GM19193 (cell line): ENCODE data around the gene AKAP7.

ENCODE experiments used
- POLR2A ChIP-seq: IDR thresholded peaks from 4 replicates; pipeline ENCODE4 v1.6.1; 2011; ENCODE audit not compliant: insufficient read depth, insufficient read length; ENCODE audit errors: extremely low read depth

Gene AKAP7

DNA sequence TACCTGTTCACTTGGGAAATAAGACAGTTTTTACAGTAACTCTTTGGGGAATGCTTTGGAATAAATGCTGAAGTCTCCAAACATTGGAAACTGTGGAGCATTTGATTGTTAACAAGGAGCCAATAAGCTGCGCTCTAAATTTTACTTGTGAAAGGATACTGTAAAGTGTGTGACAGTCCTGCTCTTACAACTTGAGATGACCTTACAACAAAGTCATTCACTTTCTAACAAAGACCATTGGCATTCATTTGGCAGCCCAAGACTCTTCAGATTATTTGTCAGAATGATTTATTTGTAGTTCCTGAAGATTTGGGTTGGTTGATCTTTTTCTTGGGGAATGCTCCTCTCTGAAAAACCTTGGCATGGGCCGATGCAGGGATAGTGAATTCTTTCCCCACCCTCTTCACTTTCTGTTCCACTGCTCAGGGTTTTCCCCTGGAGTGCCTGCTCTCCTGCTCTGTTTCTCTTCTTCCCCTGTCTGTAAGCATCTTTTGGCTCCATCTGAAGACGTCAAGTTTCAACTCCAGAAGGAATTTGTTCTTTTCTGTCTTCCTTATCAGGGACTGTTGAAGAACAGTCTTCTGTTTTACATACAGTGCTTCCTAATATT, 116.4 kb downstream of the AKAP7 start:
- TF ChIP-seq POLR2A, result no peak

DNA sequence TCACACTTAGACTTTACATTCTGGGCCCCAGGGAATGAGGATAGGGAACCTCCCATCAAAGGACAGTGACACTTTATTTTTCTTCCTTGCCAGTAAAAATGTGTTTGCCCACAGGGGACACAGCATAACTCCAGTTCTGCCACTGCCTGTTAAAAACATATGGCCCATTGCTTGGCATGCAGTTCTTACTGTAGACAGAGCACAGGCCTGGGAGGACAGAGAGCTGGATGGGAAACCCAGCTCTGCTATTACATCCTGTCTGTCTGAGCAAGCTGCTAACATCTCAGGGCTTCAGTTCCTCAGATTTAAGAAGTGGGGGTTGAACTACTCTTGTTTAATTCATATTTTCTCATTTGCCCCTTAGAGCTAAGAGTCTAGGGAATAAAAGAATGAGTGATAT, 120.2 kb downstream of the AKAP7 start:
- no peak for TF ChIP-seq POLR2A

DNA sequence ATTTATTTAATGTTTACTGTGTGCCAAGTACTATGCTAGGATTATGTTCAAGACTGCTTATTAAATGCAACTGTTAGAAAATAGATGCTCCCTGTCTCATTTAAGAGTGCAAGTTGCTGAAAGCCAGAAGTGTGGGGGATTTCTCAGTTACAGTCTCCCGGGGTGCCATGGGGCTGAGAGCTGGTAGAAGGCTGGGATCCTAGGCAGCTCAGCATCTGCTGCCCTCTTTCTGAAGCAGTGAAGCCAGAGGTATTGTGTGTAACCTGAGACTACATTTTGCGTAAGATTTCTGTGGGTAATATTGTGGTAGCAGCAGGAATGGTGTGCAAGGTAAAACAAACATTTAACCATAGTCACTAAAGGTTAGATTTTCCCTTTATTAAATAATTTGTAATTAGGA, 120.6 kb downstream of the AKAP7 start:
- TF ChIP-seq POLR2A, result no peak

DNA sequence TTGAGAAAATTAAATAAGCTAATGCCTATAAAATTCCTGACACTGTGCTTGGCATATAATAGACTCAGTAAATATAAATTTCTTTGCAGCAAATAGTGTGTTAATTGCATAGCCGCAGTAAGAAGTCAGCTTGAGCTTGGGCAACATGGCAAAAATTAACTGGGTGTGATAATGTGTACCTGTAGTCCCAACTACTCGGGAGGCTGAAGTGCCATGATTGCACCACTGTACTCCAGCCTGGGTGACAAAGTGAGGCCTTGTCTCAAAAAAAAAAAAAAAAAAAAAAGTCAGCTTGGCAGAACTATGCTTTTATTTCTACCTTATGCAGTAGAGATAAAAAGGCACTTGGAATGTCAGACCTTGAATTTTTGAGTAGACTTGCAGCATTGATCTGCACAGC, 121.8 kb downstream of the AKAP7 start:
- no peak for TF ChIP-seq POLR2A

DNA sequence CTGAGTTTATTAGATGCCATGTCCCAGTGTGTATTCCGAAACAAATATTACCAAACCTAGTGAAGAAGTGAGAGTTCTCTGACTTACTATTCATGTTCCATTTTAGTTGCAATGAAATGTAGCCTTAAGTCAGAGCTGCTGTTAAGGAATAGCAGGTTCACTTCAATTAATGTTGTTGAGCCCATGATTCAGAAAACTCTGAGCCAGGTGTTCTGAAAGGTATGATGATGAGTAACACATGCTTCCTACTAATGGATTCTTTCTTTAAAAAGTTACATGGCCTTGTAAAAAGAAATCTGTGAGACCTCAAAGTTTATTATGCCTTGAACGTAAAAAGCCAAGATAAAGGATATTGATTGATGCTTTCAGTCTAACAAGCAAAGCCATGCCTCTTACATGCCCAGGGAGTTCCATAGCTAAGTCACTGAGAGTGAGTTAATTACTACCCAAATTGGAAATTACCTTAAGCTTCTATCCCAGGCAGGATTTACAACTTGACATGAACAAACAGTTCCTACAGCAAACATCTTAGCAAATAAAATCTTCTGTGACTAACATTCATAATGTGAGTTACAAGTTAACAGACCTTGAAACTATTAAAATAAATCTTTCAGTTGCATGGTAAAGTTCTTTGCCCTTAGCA, 122.9 kb downstream of the AKAP7 start:
- TF ChIP-seq POLR2A, result no peak

DNA sequence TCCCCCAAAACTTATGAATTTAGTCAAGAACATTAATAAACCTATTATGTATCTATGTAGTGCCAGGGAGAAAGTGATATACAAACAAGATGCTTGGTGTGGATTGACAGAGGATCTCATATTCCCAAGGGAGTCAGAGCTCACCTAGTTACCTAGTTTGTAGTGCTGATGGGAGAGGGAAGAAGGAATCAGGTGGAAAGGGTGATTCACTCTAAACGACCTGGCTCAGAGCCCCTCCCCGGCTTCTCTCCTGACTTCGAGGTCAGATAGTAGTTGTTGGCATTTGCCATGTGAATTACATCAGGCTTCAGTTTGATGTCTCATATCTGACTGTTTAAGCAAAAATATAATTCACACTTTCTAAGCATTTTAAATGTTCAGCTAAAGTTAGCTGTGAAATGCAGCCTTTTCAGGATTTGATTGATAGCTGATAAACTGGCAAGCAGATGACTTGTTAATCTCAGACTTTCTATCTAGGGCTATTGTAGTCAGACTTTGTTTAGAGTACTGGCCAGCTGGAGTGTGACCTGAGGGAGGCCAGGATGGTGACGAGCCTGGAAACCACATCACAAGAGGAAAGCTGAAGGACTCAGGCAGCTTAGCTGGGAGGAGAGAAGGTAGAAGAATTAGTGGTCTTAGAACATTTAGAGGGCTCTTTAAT, 123.7 kb downstream of the AKAP7 start:
- no peak for TF ChIP-seq POLR2A

DNA sequence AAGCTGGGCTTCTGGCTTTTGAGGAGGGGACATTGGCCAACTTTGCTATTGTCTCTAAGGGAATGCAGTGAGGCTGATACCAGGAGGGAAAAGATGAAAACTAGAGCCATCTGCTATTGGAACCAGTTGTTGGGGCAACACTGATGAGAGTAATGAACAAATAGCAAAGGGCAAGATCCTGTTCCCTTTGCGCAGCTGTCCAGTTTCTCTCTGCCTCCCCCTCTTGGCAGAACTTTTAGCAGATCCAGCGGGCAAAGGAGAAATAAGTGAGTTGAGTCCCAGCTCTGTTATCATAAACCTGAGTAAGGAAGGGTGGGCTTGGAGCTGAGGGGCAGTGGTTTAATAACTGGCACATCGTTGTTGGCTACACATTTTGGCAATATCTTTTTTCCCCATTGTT, 126.8 kb downstream of the AKAP7 start:
- no peak for TF ChIP-seq POLR2A

DNA sequence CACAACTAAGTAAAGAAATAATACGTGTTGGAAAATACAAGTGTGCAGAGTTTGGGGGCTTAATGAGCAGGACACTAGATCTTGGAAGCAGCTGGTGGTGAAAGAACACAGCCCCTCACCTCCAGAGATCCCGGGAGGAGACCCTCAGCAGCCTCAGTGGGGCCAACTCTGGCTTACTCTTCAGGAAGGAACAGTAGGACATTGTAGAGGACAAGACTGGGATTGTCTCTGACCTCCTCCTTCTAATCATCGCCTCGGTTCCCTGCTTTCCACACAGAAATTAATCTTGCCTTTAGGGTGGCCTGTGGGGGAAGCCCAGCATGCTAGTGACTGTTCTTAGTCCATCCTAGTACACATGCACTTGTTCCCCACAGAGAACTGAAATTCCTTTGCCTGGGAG, 130.7 kb downstream of the AKAP7 start:
- TF ChIP-seq POLR2A, result no peak

DNA sequence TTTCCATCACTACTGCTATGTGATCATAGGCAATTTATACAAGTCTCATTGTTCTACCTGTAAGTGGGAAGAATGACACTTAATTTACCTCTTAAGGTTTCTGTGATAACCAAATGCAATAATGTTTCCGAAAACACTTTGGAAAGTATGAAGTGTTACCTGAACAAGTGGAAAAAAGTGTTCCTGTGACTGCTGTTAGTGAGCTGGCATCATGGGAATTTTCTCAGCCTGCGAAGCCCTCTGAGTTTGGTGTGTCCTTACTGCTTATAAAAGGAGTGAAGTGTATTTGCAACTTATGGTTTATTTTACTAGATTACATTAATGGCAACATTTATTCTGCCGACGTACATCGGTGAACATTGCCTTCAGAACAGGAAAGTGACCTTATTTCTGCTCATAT, 133.0 kb downstream of the AKAP7 start:
- no peak for TF ChIP-seq POLR2A

DNA sequence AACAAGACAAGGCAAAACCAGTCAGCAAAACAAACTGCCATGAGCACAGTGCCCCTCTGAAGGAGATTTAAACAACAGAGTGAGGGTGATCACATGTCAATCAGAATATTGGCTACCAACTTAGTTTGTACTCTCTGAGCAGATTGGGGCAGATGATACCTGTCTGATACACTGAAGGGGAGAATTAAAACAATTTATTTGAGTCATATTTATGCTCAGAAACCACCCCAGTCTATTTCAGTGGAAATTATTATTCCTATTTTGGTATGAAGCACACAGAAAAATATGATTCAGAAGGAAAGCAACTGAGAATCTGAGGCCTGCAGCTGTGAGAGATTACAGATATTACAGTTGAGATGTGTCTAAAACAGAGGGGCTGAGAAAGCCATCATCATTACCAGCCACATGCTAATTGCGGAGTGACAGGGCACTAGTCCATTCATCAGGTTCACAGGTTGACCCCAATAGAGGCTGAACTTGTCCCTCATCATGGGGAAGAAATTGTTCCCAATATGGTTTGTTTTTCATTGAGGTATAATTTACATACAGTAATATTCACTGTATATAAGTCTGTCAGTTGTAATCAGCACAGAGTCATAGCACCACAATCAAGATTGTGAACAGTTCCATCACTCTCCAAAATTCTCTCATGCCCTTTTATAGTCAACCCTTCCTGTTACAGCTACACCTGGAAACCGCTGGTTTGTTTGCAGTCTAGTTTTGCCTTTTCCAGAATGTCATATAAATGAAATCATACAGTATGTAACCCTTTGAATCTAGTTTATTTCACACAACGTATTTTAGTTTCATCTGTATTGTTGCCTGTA, 134.5 kb downstream of the AKAP7 start:
- TF ChIP-seq POLR2A, result no peak

DNA sequence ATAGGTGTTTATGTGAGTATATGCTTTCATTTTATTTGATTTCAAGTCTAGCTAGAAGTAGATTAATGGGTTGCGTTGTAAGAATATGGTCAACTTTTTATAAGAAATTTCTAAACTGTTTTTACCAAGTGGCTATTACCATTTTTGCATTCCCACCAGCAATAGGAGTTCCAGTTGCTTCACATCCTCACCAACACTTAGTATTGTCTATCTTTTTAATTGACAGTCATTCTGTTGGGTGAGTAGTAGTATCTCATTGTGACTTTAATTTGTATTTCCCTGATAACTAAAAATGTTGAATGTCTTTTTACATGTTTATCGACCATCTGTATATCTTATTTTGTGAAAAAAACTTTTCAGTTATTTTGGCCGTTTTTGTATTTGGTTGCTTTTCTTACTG, 135.3 kb downstream of the AKAP7 start:
- TF ChIP-seq POLR2A, result no peak

DNA sequence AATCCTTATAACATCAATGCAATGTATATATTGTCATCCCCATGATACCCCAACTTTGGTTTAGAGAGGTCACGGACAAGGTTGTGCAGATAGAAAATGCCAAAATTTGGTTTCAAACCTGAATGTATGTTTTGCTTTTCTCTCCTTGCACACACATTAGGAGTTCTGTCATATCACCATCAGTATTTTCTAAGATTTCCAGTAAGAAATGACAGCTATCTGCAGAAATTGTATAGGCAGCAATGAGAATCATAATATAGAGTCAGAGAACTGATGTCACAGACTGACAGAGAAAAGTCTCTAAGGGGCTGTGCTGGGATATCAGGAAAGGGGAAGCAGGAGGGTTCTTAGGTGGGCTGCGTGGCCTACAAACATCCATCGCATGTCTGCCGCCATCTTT, 140.0 kb downstream of the AKAP7 start:
- TF ChIP-seq POLR2A, result no peak

DNA sequence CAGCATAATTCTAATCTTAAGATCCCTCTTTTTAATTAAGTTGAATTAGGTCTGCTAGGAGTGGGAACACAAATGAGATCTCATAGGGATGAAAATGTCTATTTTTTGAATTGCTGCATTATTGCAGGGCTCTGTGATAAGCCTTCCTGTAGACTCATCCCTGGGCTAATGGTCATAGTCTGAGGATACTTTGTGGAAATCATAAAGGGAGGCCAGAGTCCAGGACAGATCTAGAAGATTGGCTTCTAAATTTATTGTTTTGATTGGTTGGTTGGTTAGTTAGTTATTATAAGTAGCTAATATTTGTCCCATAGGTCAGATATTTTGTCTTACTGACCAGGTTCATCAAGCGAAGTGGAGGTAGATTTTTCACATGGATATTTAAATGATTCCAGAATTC, 142.3 kb downstream of the AKAP7 start:
- no peak for TF ChIP-seq POLR2A

DNA sequence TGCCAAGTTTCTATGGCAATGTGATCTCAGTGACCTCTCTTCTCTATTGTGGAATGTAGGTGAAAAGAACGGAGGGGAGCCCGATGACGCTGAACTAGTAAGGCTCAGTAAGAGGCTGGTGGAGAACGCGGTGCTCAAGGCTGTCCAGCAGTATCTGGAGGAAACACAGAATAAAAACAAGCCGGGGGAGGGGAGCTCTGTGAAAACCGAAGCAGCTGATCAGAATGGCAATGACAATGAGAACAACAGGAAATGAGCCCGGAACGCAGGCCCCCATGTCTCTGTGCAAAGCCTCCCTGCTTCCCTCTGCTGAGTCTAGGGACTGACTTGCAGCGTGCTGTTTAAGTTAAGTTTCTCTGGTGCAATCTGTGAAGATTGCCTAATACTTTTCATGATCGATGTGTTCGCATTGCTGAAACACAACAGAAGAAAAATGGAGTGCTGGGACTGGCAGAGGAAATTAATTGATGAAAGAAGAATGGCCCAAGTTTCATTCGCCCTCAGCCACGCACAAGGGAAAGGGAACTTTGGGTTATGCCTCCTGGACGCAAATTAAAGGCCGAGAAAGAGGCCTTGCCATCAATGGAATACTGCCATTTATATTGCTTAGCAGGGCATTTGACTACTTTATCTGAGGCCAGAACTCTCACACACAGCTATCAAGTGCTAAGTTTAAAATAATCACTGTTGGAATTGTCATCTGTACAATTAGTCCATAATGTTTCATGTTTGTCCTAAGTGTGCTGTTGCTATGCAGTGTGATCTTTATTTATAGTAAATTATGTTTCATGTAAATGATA, 146.4 kb downstream of the AKAP7 start:
- TF ChIP-seq POLR2A, result no peak

DNA sequence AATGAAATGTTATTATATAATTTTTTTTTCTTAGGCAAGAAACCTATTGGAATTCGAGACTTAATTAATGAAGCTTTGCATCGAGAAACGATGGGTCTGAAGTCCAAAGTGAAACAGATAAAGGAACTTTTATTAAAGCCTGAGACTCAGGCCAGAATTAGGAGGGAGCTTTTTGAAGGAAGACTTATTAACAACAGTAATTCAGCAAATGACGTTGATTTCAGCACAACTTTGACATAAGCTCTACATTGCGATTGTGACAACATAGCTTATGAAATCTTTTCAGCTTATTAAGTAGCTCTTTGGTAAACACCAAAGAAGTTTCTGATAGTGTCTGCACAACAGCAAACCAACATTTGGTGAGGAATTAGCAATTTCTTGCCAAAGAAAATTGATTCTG, 147.1 kb downstream of the AKAP7 start:
- TF ChIP-seq POLR2A, result no peak
